Caki2 (cell line): Measurements from ENCODE around the gene CD101. TPM values are rescaled to one million over a fixed set of nuclear protein-coding genes. Genes with fewer than 3 reads are reported as not detected.
A peak's percentile ranks its signal among the peaks of the same experiment; 100 is the strongest.

Source experiments
- DNase-seq: peaks from one replicate; pipeline ENCODE4 v3.0.0-alpha.2; 2015; ENCODE audit warnings: low read depth
- in situ Hi-C: cut with HindIII; loops from 2 replicates; pipeline ENCODE4 v1.10.0; 2016; ENCODE audit warnings: low sequenced_read_pairs, low pct_unique_long_range_greater_than_20kb, mixed read lengths
- total RNA-seq: library from RNA; depleted of rRNA; stranded (reverse); fragments of >200 nt; shearing (Covaris generic); gene quantifications from 2 replicates; pipeline ENCODE4 v1.2.3, GENCODE V29; 2014; ENCODE audit warnings: low replicate concordance

The CD101 gene
- total RNA-seq, 1 experiment from 2014 or later: 0.30 TPM

DNA sequence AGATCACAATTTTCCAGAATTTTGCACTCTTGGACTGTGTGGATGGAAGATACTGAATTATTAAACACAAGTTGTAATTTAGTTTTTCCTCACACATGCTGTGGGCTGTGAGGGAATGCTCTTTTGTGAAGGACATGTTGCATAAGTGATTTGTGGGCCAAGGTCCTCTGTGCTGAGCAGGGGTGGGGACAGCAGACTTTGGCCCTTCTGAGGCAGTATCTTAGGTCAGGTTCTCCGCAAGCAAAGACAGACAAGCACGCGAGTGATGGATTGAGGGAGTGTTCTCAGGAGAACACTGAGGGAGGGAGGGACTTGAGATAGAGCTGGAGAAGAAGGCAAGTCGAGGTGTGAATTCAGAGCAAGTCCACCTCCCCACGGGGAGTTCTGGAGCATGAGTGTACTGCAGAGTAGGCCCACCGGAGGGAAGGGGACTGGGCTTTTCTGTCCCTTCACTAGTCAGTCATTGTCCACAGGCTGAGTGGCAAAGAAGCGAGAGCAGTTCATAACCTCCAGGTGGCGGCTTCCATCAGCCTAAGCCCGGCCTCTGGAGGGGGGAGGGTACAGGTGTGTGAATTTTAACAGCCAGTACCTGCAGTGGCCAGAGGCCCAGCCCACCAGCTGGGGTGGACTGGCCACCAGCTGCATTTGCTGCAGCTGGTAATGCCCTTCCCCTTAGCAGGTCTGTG, 19.1 kb upstream of the CD101 start:
- in situ Hi-C loops: no loop called here
- no peak for DNase-seq

DNA sequence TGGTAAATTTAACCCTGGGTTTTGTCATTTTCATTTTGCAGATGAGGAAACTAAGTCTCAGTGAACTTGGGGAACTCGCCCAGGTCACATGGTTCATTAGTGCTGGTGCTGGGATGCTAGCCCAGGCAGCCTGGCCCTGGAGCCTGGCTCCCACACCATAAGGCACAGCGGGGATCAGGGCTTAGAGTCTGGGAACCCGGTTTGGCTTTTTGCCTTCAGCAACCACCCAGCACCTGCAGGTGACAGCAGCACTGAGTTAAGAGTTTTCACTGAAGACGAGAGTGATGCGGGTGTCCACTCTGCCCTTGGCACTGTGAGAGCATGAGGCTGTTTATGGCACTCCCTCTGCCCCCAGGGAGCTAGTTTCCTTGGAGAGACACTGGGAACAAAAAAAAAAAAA, 18.4 kb upstream of the CD101 start:
- in situ Hi-C loops: no loop called here

DNA sequence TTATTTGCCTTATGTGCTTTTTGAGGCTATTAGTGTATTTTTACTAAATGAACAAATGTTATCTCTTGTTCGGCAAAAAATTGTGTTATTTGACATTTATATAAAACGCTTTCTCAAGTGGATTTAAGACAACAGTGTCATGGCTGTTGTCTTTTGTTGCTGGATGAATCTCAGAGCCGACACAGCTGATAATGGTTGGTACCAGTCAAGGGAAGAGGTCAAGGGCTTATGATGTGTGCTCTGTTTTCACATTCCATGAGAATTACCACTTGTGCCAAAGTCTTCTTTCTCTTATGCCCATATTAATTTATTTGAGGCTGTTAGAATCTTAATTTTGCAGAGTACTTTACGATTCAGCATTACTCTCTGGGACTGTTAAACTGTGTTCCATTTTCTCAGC, 17.9 kb upstream of the CD101 start:
- in situ Hi-C loops: no loop called here
- no peak for DNase-seq

More for the DNA sequence above, 18.4 kb upstream of the CD101 start:
- no peak for DNase-seq

DNA sequence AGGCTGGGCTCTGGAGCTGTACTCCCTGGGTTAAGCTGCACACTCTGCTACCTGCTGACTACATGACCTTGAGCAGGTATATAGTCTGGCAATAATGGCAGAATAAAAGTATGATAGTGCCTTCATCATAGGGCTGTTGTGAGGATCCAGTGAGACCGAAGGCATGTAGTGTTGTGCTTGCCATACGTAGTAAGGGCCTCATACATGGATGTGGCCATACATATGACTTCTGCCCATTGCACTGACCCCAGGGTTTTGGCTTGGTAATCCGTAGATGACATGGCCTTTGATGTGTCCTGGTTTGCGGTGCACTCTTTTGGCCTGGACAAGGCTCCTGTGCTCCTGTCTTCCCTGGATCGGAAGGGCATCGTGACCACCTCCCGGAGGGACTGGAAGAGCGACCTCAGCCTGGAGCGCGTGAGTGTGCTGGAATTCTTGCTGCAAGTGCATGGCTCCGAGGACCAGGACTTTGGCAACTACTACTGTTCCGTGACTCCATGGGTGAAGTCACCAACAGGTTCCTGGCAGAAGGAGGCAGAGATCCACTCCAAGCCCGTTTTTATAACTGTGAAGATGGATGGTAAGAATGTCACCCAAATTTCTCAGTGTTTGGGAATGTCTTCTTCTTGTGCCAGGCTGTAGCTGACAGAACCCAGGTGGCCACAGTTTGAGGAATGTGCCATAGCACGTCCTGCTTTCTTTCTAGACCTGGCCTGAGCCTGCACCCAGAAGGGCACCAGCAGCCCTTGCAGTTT, 17.0 kb upstream of the CD101 start:
- in situ Hi-C loops: no loop called here
- no peak for DNase-seq

DNA sequence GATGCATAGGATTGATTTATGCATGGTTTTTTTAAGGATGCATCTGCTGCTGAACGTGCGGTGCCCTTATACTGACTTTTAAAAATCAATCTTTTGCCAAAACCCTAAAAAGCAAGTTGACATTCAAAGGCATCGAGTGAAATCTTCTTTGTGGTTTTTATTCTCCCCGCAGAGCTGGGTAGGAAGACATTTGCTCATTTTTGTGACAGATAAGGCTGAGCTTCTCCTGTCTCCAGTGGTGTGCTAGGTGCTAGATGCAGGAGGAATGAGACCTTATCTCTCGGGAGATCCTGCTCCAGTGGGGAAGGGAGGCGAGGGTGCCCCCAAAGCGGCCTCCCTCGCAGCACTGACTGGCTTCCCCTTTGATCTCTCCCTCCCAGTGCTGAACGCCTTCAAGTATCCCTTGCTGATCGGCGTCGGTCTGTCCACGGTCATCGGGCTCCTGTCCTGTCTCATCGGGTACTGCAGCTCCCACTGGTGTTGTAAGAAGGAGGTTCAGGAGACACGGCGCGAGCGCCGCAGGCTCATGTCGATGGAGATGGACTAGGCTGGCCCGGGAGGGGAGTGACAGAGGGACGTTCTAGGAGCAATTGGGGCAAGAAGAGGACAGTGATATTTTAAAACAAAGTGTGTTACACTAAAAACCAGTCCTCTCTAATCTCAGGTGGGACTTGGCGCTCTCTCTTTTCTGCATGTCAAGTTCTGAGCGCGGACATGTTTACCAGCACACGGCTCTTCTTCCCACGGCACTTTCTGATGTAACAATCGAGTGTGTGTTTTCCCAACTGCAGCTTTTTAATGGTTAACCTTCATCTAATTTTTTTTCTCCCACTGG, 14.9 kb upstream of the CD101 start:
- DNase-seq: no peak
- in situ Hi-C loops: no loop called here

DNA sequence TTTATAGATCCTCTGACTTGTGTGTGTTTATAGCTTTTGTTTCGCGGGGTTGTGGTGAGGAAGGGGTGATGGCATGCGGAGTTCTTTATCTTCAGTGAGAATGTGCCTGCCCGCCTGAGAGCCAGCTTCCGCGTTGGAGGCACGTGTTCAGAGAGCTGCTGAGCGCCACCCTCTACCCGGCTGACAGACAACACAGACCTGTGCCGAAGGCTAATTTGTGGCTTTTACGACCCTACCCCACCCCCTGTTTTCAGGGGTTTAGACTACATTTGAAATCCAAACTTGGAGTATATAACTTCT, 14.4 kb upstream of the CD101 start:
- no peak for DNase-seq
- in situ Hi-C loops: no loop called here

DNA sequence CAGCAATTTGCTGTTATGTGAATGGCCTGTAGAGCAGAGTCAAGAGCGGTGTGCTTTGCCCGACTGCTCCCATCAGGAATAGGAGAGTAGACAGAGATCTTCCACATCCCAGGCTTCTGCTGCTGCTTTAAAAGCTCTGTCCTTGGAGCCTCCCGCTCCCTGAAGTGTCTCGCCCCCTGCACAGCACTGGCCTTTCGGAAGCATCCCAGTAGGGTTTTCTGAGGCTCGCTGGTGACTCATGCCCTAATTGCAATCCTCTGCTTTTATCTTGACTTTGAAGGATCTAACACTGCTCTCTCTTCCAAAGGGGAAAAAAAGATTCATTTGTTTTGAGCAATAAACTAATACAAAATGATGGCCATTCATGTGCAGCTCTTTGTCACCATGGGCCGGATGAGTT, 13.3 kb upstream of the CD101 start:
- in situ Hi-C loops: no loop called here
- DNase-seq: no peak

DNA sequence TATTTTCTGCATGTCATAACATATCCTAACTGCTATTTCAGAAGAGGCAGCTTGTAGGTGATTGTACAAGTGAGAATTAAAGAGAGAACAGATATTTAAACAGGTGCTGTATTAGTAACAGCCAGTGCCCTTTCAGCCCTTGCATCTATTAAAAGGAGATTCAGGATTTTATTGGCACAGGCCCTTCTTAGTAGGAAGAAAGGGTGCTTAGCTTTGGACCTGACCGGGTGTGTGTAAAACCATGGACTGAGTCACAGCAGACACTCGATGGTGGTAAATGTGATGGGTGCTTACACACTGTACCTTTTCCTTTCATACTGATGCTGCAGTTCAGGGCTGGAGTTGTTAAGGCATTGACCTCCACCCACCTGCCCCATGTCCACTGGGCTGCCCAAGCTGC, 12.7 kb upstream of the CD101 start:
- in situ Hi-C loops: no loop called here
- DNase-seq: no peak

DNA sequence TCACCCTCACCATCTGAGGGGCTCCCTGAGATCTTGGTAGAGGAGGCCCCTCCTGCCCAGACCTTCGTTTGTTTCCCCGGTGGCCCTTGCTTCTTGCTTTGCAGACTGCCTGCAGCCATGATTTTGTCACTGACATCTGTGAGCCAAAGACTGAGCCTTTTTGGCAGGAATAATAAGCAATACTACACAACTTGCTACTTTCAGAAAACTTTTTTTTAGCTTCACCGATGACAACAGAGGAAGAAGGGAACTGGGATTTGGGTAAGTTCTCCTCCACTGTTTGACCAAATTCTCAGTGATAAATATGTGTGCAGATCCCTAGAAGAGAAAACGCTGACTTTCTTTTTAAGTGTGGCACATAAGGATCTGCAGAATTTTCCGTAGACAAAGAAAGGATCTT, 11.7 kb upstream of the CD101 start:
- in situ Hi-C loops: no loop called here
- no peak for DNase-seq

DNA sequence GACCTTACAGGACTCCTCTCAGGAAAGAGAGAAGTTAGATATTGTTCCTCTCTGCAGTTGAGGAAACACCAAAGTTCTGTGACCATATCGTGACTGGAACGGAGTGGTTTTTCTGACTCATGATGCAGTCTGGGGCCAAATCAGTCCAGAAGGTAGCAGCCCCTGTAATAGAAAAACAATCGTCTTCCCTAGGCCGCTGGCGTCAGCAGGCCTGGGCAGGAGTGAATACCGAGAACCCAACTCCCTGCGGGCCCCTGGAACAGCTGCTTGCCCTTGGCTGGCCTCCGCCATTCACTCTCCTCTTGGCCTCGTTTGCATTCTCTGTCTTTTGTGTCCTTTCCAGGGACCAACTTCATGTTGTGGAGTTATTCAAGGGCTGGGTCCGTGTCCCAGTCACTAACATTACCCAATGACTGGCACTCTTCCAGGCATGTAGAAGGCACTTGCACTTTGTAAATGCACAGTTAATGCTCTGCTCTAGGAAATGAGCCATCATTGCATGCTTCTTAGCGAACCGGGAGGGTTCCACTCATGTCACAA, 10.9 kb upstream of the CD101 start:
- in situ Hi-C loops: no loop called here
- DNase-seq: no peak

DNA sequence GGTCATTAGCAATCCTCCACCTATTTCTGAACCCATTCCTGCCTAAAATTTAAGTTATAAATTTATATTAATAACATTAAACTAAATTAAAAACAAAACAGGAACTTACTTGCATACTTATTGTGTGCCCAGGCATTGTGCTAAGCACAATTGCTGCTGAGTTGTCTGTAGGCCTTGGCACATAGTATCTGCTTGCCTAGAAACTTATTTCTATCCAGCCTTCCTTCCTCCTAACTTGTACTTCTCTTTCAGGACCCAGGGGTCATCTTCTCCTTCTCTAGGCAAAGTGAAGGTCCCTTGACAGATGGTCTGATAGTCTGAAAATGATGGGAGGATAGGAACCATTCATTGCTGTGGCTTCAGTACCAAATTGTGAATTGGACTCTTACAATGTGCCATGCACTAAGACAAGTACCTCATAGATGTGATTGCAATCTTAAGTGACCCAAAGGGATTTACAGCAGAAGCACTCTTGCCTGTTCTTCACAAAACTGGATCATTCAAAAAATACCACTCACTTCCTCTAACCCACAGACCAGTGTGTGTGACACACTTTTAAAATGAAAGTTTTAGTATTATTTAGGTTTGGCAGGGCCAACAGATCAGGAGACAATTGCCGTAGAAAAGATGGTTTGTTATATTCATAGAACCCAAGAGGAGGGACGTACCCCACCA, 10.3 kb upstream of the CD101 start:
- DNase-seq: no peak
- in situ Hi-C loops: no loop called here

DNA sequence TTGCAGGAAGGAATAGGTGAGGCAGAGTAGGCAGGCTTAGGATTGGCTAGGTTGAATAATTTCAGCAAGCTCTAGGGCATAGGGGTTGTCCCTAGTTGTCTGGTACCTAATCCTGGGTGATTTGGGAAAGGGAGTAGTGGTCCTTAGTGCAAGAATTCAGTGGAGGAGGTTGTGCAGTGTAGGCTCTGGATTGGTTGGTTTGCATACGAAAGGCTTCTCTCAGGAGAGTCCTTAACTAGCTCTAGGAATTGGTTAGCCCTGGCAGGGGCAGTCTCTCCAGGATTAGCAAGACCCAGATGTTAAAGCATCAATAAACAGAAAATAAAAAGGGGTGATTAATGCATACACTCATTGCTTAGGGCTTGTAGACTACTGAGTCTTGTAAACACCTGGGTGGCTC, 9.6 kb upstream of the CD101 start:
- in situ Hi-C loops: no loop called here
- no peak for DNase-seq

DNA sequence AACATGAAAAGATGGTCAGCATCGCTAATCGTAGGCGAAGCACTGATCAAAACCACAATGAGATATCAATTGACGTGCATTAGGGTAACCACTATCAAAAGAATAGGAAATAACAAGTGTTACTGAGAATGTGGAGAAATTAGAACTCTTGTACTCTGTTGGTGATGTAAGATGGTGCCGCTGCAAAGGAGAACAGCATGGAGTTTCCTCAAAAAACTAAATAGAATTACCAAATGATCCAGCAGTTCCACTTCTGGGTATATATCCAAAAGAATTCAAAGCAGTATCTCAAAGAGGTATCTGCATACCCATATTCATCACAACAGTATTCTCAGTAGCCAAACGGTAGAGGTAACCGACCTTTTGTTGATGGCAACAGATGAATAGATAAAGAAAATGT, 8.3 kb upstream of the CD101 start:
- in situ Hi-C loops: no loop called here
- DNase-seq: no peak

DNA sequence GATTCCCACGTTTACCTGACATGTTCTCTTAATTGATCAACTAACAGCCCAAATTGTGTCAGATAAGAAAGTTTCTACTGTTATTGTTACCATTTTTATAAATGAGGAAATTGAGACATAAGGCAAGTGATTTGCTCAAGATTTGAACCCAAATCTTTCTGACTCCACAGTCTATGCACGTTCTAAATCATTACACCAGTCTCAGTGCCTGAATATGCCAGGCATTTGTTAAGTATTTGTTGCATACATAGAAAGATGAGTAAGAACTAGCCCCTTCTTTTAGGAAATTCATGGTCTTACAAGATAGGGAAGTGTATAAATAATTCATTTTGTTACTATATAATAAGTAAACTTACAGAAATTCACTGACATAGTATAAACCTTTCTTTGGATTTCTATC, 7.1 kb upstream of the CD101 start:
- in situ Hi-C loops: no loop called here
- DNase-seq: no peak

DNA sequence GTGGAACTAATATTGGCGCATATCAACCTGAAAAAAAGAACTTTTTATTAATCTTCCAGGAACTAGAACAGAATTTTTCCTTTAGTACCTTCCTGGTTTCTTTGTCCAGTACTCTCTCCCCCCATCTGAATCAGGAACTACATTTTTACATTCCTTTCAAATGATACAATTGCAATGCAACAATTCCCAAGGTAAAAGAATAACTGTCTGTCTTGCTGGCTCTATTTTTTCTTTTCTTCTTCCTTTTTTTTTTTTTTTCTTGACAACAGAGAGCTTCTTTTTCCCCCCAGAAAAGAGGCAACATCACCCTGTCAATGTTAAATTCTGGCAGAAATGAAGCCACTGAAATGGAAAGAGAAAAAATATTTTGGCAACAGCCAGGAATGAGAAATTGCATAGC, 4.5 kb upstream of the CD101 start:
- DNase-seq: peak; percentile 9
- in situ Hi-C loops: no loop called here

DNA sequence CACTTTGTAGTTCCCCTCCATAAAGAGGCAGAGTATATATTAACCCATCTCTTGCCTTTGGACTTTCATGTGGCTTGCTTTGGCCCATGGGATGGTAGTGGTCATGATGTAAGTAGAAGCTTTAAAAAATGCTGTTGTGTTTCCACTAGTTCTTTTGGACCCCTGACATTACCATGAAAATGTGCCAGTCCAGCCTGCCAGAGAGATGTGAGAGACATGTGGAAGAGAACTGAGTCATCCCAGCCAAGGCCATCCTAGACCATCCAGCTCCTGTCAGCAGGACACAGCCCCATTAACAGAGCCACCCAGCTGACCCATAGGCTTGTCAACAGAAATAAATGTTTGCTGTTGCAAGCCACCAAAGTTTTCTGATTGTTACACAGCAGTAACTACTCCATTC, 3.9 kb upstream of the CD101 start:
- in situ Hi-C loops: no loop called here
- no peak for DNase-seq

DNA sequence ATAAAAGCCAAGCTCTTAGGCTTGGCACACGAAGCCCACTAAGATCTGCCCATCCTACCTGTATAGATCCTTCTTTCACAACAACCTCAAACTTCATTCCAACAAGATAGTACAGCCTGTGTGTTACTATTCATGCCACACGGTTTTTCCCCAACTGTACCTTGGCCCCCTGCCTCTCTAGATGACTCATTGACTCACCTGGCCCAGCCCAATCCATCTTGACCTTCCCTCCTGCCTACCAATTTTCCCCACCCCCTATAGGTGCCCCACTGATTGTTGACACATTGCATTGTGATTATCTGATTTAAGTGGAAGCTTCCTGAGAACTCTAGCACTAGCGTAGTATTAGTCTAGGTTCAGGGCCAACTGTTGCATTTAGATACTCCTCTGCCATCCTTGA, 2.0 kb upstream of the CD101 start:
- in situ Hi-C loops: no loop called here

DNA sequence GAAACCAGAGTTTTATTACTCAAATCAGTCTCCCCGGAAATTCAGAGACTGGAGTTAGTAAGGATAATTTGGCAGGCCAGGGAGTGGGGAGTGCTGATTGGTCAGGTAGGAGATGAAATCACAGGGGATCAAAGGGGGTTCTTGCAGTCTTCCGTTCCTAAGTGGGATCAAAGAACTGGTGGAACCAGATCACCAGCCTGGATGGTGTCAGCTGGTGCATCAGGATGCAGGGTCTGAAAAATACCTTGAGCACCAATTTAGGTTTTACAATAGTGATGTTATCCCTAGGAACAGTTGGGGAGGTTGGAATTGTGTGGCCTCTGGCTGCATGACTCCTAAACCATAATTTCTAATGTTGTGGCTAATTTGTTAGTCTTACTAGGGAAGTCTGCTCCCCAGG, 1.4 kb upstream of the CD101 start:
- DNase-seq: no peak
- in situ Hi-C loops: no loop called here

More for the DNA sequence above, 2.0 kb upstream of the CD101 start:
- no peak for DNase-seq
